HG03196 (cell line): ENCODE results near the gene ADCY4.
A peak's percentile ranks its signal among the peaks of the same experiment; 100 is the strongest.

ENCODE experiments used
- ATAC-seq: cut with Tn5 transposase; IDR thresholded peaks from one replicate; pipeline ENCODE4 v1.9.1; 2021; ENCODE audit not compliant: unreplicated experiment

Gene ADCY4

DNA sequence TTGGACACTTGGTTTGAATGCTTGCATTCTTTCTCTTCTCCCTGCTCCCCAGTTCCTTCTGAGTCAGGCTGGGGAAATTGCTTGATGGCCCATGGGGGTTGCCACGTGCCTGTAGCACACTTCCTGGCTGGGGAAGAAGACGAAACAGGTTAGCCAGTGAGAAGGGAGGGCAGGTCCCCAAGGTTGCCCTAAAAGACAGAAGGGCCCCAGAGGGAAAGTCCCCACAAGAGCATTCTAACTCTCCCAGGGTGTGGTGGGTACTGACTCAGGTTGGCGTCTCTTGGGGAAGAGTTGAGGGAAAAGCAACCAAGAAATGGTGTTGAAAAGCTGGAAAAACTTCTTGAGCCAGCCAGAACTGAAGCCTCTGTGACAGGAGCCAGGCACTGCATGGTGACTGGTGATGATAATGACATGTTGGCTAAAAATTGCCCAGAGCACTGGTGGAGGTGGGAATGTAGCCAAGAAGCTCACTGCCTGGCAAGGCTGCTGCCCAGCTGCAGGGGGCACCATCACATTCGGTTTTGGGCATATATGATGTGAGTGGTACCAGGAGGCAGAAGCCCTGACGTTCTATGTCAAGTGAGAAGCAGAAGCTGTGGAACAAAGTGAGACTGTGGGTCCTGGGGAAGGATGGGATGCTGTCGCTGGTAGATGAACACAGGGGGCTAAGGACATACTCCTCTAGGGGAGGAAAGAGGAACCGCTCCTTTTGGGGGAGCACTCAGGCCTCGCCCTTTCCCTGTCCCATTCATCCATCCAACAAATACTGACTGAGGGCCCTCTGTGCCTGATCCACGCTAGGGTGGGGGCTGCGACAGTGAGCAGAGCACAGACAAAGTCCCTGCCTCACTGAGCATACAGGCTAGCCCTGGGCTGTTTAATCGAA lies 55.3 kb downstream of the ADCY4 start:
- ATAC-seq = peak; percentile 56

DNA sequence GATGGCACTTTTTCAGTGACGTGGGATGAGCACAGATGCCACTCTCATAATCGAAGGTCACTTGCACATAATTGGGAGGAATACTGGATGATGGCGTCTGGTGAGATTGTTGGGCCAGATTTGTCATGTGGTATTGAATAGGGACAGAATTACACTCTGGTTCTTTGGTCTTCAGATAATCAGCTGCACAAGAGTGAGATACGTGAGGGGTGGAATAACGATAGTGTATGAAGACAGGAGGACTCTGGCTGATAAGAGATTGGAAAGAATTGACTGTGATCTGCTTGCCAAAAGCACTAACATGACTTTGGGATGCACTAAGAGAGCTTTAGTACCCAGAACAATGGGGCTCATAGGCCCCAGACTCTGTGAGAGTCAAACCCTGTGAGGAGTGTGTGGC lies 56.4 kb downstream of the ADCY4 start:
- no peak for ATAC-seq

GRCh38 chr14:24277606-24278321 lies 57.1 kb downstream of the ADCY4 start:
- no peak for ATAC-seq

DNA sequence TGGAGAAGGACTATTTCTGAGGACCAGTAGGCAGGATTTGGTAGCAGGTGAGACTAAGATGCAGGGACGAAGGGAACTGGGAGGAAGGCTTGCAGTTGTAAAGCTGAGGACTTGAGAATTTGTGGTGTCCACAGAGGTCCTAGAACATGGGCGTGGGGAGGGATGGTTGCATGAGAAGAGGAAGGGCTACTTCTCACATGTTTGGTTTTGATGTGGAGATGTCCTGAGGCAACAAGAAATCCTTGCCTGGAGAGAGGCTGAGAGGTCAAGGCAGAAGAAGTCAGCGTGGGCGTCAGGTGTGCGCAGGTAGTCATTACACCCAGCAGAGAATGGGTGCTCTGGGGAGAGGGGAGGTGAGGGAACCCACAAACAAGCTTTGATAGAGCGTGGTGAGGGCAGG lies 57.8 kb downstream of the ADCY4 start:
- ATAC-seq = no peak

DNA sequence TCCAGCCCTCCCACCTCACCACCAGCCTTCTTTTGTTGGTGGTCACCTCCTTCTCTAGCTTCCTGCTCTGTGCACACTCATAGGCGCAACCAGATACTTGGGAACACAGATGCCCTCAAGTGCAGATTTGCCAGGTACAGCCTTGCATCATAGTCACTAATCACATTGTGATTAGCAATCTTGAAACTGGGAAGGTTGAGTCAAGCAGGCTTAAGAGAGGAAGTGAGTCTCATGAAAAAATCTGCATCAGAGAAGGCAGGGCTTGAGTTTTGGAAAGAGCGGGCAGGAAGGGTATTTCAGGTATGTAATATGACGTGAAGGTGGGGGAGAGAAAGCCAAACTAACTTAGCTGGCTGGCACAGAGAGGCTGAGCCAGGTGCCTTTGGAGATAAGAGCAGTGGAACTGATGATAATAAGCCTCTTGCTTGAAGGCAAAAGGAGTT lies 60.7 kb downstream of the ADCY4 start:
- ATAC-seq = peak; percentile 39

DNA sequence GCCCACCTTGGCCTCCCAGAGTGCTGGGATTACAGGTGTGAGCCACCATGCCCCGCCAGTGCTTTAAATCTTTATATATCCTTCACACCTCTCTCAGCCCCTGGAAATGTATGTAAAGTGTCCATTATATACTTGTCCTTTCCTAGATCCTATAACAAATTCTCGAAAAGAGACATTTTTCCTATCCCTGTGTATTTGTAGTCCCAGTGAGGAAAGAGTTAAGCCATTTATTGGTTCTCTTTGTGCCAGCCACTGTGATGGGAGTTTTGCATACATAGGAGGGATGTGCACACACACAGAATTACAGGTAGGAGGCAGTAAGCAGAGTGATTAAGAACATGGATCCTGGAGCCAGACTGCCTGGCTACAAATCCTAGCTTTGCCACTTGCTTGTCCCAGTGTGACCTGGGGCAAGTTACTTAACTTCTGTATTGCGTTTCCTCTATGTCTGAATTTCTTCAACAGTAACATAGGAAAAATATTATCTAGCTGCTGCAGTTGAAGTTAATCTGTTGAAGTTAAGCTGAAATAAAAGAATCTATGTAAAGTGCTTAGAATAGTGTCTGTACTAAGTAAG lies 61.4 kb downstream of the ADCY4 start:
- ATAC-seq = no peak

- no peak for ATAC-seq
Observed at GRCh38 chr14:24272467-24272866, 62.4 kb downstream of the ADCY4 start.

- ATAC-seq = no peak
Observed at GRCh38 chr14:24271834-24272263, 63.0 kb downstream of the ADCY4 start.

- peak; percentile 78 for ATAC-seq
Observed at GRCh38 chr14:24271134-24271833, 63.6 kb downstream of the ADCY4 start, which contains the start of gene RABGGTA. Gene RABGGTA (minus strand): TSS chr14:24271597. CDS start chr14:24271115, 482 bp downstream.

DNA sequence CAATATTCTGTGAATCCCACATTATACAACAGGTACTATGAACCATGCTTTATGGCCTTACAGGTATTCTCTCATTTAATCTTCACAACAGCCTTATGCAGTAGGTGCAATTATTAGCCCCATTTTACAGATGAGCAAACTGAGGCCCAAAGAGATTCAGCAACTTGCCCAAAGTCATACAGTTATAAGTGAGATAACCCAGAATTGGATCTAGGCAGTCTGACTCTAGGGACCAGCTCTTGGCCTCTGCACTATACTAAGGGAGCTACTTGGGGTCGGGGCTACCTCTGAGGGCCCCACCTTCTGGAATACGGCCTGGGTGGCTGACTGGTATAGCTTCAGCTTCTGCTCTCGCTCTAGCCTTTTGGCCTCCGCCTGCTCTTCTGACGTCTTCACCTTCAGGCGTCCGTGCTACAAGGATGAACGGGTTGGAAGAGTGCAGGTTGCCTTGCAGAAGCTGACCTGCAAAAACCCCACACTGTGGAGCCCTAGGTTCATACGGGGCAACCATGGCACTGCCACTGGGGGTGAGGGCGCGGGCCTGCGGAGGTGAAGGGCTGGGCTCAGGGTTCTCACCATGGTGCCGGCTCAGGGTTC lies 64.2 kb downstream of the ADCY4 start:
- no peak for ATAC-seq

DNA sequence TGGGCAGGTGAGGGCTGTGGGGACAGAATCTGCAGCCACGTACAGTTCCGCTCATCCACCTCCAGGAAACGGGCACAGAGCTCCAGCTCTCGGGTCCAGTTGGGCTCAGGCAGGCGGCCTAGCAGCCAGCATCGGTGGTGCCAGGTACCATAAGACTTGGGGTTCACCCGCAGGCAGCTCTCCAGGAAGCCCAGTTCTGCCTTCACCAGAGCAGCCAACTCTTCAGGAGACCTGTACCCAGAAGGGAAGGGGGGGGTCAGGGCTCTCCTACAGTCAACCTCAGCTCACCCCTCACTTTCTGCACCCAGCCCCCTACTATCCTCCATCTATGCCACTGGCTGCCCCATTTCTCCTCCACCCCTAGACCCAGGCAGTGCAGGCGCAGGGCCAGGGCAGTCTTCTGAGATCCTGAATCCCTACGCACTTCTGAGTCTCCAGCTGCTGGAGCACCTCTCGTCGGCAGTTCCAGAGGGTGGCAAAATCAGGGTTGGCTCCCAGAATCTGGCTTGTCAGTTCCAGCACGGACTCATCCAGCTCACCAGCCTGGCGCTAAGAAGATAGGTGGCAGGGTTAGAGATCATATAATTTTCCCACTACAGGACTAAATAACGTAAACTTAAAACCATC lies 64.8 kb downstream of the ADCY4 start:
- no peak for ATAC-seq

DNA sequence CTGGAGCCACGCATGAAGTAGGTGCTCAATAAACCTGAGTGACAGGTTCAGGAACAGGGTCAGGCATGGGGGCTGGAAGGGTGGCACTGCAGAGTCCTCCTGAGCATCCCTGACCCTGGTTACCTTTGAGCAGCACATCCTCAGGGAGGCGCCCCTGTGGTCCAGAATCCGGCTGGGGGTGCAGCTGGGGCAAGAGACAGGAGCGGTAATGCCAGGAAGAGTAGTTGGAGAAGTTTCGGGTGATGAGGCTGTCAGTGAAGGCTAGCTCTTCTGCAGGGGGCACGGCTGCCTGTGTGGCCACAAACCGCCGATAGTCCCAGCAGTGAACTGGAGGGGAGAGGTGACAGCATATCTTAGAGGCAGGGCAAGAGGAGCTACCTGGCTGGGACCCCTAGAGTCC lies 65.5 kb downstream of the ADCY4 start:
- ATAC-seq = no peak
